Common myeloid progenitor, CD34-positive (primary cell): Measurements from ENCODE around the gene DRD3.

Experiments used
- CTCF ChIA-PET: fragments of 350-600 bp; sonication (Branson Sonifier 250); formaldehyde crosslinking; loops from one replicate; lab custom pipeline; 2021; ENCODE audit warnings: antibody characterized with exemption; lab: Charles Lee
- POLR2A ChIA-PET: fragments of 350-600 bp; sonication (Branson Sonifier 250); formaldehyde crosslinking; loops from one replicate; lab custom pipeline; 2021; ENCODE audit warnings: antibody characterized with exemption; lab: Charles Lee
- DNase-seq, 3 donors: peaks; one replicate each; pipeline versions ENCODE4 v3.0.0 to v3.0.0-alpha.2; 2013
- H3K27ac ChIP-seq, 2 experiments: 1 replicate in 1 of 2; 2 replicates in 1 of 2; pipeline ENCODE4 v1.7.0; 2013; ENCODE audit warnings: inconsistent platforms in 2 of 2, low read length in 2 of 2, mild to moderate bottlenecking in 2 of 2, low read depth in 1 of 2, moderate library complexity in 1 of 2; ENCODE audit not compliant: severe bottlenecking in 2 of 2, insufficient read depth in 1 of 2, poor library complexity in 1 of 2
- H3K27me3 ChIP-seq, 5 experiments: replicated peaks in 2 of 5; 1 replicate in 3 of 5; 2 replicates in 2 of 5; pipeline versions ENCODE4 v1.6.1 to v1.7.0; 2013; ENCODE audit warnings: low read length in 4 of 5, mild to moderate bottlenecking in 2 of 5, moderate library complexity in 2 of 5, inconsistent platforms in 1 of 5; ENCODE audit not compliant: insufficient read depth in 5 of 5, control insufficient read depth in 4 of 5
- H3K36me3 ChIP-seq, 4 experiments: 1 replicate in 2 of 4; 2 replicates in 2 of 4; pipeline versions ENCODE4 v1.6.1 to v1.7.0; 2013; ENCODE audit warnings: low read length in 3 of 4, control low read depth in 1 of 4, mild to moderate bottlenecking in 1 of 4; ENCODE audit not compliant: control insufficient read depth in 4 of 4, insufficient read depth in 4 of 4
- H3K4me1 ChIP-seq, 4 experiments: 1 replicate in 3 of 4; 2 replicates in 1 of 4; pipeline versions ENCODE4 v1.6.1 to v1.7.1; 2013; ENCODE audit warnings: low read length in 3 of 4, mild to moderate bottlenecking in 3 of 4, control low read depth in 1 of 4, inconsistent platforms in 1 of 4, moderate library complexity in 1 of 4; ENCODE audit not compliant: control insufficient read depth in 4 of 4, insufficient read depth in 4 of 4; ENCODE audit errors: control extremely low read depth in 1 of 4
- H3K4me3 ChIP-seq, 7 experiments: 1 replicate in 4 of 7; 2 replicates in 3 of 7; pipeline versions ENCODE4 v1.5.1 to v1.7.0; 2013; ENCODE audit warnings: mild to moderate bottlenecking in 7 of 7, low read length in 6 of 7, moderate library complexity in 6 of 7, inconsistent platforms in 2 of 7, low read depth in 2 of 7, control low read depth in 1 of 7; ENCODE audit not compliant: insufficient read depth in 4 of 7, control insufficient read depth in 1 of 7; ENCODE audit errors: extremely low read depth in 1 of 7
- H3K9me3 ChIP-seq, 5 experiments: 1 replicate in 4 of 5; 2 replicates in 1 of 5; pipeline versions ENCODE4 v1.6.1 to v1.7.1; 2013; ENCODE audit warnings: low read length in 4 of 5, mild to moderate bottlenecking in 2 of 5, inconsistent platforms in 1 of 5, low read depth in 1 of 5, moderate library complexity in 1 of 5; ENCODE audit not compliant: control insufficient read depth in 4 of 5, insufficient read depth in 2 of 5; ENCODE audit errors: control extremely low read depth in 1 of 5
- WGBS: methylation state at CpG from one replicate; pipeline ENCODE4 v1.1.5; 2013; ENCODE audit not compliant: insufficient coverage; 5-methylcytosine and 5-hydroxymethylcytosine counted together

DRD3 gene

DNA sequence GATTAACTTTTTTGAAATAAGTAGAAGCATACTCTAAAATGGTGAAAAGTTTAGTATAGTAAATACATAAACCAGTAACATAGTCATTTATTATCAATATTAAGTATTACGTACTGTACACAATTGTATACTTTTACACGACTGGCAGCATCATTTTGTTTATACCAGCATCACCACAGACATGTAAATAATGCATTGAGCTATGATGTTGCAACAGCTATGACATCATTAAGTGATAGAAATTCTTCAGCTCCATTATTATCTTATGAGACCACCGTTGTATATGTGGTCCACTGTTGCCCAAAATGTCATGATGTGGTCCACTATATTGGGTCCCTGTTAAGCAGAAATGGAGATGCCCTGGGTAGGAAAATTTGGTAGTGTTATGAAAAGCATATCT is 51.3 kb downstream of the DRD3 start:
- H3K4me1 ChIP-seq: no peaks in the 10 kb centered on the region
- H3K36me3 ChIP-seq: no peaks in the 10 kb centered on the region
- POLR2A ChIA-PET: no interaction called here
- WGBS: 100% methylated on average over 1 of the region's 3 CpGs
- DNase-seq: no peak
- H3K27ac ChIP-seq: no peak overlapping the region
- H3K4me3 ChIP-seq: no peak overlapping the region
- no peaks in the 10 kb centered on the region for H3K27me3 ChIP-seq
- no peaks in the 10 kb centered on the region for H3K9me3 ChIP-seq
- CTCF ChIA-PET: interaction anchor here (2.1 kb wide), 1 partner anchor 13 kb away, joined by 4 read pairs; no protein-coding TSS in a partner anchor

DNA sequence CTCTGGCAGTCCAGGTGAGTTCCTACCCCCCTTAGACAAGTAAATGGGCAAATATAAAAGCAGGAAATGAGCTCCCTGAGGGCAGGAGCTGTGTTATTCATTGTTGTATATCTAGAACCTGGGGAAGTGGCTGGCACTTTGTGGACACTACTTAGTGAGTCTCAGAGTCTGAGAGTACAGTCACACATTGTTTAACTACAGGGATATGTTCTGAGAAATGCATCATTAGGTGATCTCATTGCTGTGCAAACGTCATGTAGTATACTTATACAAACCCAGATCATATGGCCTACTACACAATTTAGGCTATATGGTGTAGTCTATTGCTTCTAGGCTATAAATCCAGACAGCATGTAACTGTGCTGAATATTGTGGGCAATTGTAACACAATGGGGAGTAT is 52.4 kb downstream of the DRD3 start:
- DNase-seq: no peak
- H3K27me3 ChIP-seq: no peaks in the 10 kb centered on the region
- H3K36me3 ChIP-seq: no peaks in the 10 kb centered on the region
- CTCF ChIA-PET: no interaction called here
- H3K9me3 ChIP-seq: no peaks in the 10 kb centered on the region
- no peak overlapping the region for H3K4me3 ChIP-seq
- no peak overlapping the region for H3K27ac ChIP-seq
- WGBS: no CpG with 5 or more reads among the region's 1 CpG
- no peaks in the 10 kb centered on the region for H3K4me1 ChIP-seq
- POLR2A ChIA-PET: no interaction called here

DNA sequence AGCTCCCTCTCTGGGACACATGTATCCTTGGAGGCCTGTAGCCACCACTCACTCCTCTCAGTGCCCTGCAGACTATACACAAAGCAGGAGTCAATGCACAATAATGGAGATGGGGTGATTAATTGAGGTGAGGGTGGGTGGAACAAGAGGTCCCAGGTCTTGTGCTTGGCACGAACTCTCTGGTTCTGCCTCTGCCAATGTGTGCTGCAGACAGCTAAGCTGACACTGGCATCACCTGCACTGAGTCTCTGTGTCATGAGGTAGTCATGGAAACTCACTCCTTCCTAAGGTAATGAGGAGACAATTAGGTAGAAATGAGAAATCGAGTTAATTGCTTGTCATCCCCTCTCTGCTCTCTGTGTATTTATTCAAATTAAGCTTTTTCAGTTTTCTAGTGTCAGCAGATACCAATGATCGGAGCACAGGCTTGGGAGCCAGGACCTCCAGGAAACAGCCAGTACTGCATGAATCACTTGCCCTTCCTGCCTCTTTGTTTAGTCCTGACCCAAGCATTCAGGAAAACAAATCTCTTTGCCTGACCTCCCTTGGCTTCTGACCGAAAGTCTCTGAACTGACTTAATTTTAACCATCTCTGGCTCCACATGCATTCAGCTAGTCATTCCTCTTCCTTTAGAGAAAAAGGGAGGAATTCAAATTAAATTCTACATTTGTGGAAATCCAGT is 56.7 kb downstream of the DRD3 start:
- ChIA-PET POLR2A (no interaction called here), CTCF (no interaction called here)
- Histone ChIP-seq H3K27me3 (no peaks in the 10 kb centered on the region), H3K4me3 (no peak overlapping the region), H3K4me1 (no peaks in the 10 kb centered on the region), H3K36me3 (no peaks in the 10 kb centered on the region), H3K9me3 (no peaks in the 10 kb centered on the region), H3K27ac (no peak overlapping the region)
- DNase-seq: no peak
- 94% methylated on average over 4 of the region's 4 CpGs for WGBS

DNA sequence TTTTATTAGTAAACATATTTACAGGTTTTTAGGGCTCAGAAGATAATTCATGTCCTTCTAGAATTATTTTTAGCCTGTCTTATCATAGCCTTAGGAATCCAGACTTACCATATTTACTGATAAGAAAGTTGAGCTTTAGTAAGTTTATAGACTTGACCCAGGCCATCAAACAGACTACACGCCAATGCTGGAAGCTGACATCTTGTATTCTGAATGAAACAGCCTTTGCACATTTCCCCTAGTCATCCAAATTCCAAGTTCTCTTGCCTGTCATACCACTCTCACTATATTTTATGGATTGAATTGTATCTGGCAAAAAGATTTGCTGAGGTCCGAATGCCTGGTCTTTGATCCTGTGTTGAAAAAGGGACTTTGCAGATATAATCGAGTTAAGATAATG is 58.6 kb downstream of the DRD3 start:
- Histone ChIP-seq H3K27ac (no peak overlapping the region), H3K36me3 (no peaks in the 10 kb centered on the region), H3K27me3 (no peaks in the 10 kb centered on the region), H3K4me1 (no peaks in the 10 kb centered on the region), H3K9me3 (no peaks in the 10 kb centered on the region), H3K4me3 (no peak overlapping the region)
- CTCF ChIA-PET: no interaction called here
- 92% methylated on average over 2 of the region's 3 CpGs for WGBS
- POLR2A ChIA-PET: no interaction called here
- no peak for DNase-seq

DNA sequence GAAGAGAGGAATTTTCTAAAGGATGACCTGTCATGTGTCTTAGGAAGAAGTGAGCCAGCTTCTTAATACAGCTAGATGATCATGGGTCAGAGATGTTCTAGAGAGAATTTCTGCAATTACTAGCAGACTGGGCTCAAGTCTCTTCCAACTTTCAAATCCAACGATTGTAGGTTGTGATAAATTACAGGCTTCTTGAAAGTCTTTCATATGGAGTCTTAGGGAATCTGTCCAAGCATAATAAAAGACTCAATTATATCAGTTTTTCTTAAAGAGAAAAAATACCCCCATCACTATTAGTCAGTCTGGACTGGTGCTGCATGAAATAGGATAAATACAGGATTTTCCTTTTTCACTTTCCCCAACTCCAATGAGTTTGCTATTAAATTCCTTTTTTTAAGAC is 59.1 kb downstream of the DRD3 start:
- POLR2A ChIA-PET: no interaction called here
- WGBS: no CpG with 5 or more reads among the region's 1 CpG
- no peaks in the 10 kb centered on the region for H3K27me3 ChIP-seq

DNA sequence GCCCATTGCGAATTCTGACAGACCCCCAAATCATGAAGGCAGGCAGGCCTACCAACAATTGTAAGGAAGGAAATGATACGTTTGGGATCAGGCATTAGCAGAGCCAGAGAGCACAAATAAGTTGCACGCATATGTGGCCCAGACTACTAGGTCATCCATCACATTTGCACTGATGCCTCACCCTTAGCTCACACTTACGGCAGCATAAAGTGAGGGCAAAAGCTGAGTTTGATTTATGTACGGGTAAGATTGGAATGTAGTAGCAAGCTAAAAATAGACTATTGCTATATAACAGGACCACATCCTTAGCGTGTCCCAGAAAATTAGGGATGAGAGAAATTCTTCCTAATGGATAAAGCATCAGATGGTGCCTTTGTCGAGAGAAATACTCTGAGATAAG is 63.7 kb downstream of the DRD3 start:
- no peak for DNase-seq
- POLR2A ChIA-PET: no interaction called here
- Histone ChIP-seq H3K36me3 (no peaks in the 10 kb centered on the region), H3K27ac (no peak overlapping the region), H3K27me3 (no peaks in the 10 kb centered on the region), H3K4me3 (no peak overlapping the region), H3K9me3 (no peaks in the 10 kb centered on the region), H3K4me1 (peaks cover 3 to 13% (median 7%) of the 10 kb centered on the region in 4 experiments)
- WGBS: 97% methylated on average over 5 of the region's 7 CpGs
- CTCF ChIA-PET: no interaction called here

More for the DNA sequence above, 59.1 kb downstream of the DRD3 start:
- H3K4me1 ChIP-seq: no peaks in the 10 kb centered on the region
- CTCF ChIA-PET: no interaction called here
- H3K27ac ChIP-seq: no peak overlapping the region
- H3K9me3 ChIP-seq: no peaks in the 10 kb centered on the region
- DNase-seq: no peak
- H3K36me3 ChIP-seq: no peaks in the 10 kb centered on the region
- H3K4me3 ChIP-seq: no peak overlapping the region

DNA sequence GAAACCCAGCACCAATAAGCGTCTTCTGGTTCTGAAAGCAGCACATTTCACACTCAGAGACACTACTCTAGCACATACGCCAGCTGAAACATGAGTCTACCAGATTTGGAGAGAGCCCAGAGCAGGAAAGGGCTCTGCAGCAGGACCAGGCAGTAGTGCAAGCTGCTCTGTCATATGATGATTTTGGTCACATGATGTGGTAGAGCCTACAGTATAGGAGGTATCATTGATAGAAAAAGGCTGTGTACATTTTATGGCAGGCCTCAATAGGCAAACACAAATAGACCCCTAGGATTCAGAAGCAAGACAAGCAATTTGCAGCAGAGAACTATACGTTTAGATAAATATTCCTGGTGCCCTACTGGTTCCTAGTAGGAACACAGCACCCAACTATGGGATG is 64.1 kb downstream of the DRD3 start:
- Histone ChIP-seq H3K36me3 (no peaks in the 10 kb centered on the region), H3K27ac (no peak overlapping the region), H3K9me3 (no peaks in the 10 kb centered on the region), H3K4me3 (no peak overlapping the region), H3K27me3 (no peaks in the 10 kb centered on the region), H3K4me1 (peaks cover 3 to 13% (median 7%) of the 10 kb centered on the region in 4 experiments)
- ChIA-PET POLR2A (no interaction called here), CTCF (no interaction called here)
- no peak for DNase-seq
- 100% methylated on average over 3 of the region's 3 CpGs for WGBS
